Thyroid gland (tissue), 4 donors: ENCODE results near the gene ZNF423.

Source experiments
- CTCF ChIP-seq, 6 experiments: fragments of 200-600 bp in 3 of 6; fragments of 450-650 bp in 3 of 6; sonication (generic) in 3 of 6; IDR thresholded peaks; one replicate each; pipeline ENCODE4 v1.5.1; 2016 to 2019; ENCODE audit warnings: antibody characterized with exemption in 6 of 6, mild to moderate bottlenecking in 2 of 6, inconsistent platforms in 1 of 6, moderate library complexity in 1 of 6
- POLR2A ChIP-seq, 2 donors: fragments of 450-650 bp; IDR thresholded peaks; one replicate each; pipeline ENCODE4 v1.6.1; 2017; ENCODE audit warnings: antibody characterized with exemption in 2 of 2, mild to moderate bottlenecking in 2 of 2, moderate library complexity in 1 of 2

GRCh38 chr16:49550666-49551065 lies 305.2 kb downstream of the ZNF423 start:
- TF ChIP-seq CTCF (IDR thresholded peaks at IDR 0.05) (no peak), POLR2A (IDR thresholded peaks at IDR 0.05) (no peak)
